GM12891 (cell line): ENCODE measurements around the gene BHMT.
A peak's percentile ranks its signal among the peaks of the same experiment; 100 is the strongest.
"Not testable (repeated sequence)": the region's sequence is repeated elsewhere in the genome, so short reads cannot be mapped to it uniquely, and the experiment has no call there.

Experiments used
- DNase-seq: peaks from one replicate; pipeline ENCODE4 v3.0.0; 2011; ENCODE audit warnings: low spot score; ENCODE audit not compliant: insufficient read length
- FAIRE-seq: peaks from 2 replicates; lab custom pipeline; 2011; peaks lifted over from hg19 to GRCh38; lab: Jason Lieb, UNC
- PAX5 ChIP-seq: IDR thresholded peaks from 2 replicates; pipeline ENCODE4 v1.6.1; 2011; ENCODE audit warnings: low read length, moderate library complexity, mild to moderate bottlenecking; ENCODE audit not compliant: insufficient read depth, severe bottlenecking
- POLR2A ChIP-seq: IDR thresholded peaks from 2 replicates; pipeline ENCODE4 v1.6.1; 2011; ENCODE audit warnings: low read depth, low read length, control low read depth
- POLR2AphosphoS5 ChIP-seq: IDR thresholded peaks from 2 replicates; pipeline ENCODE4 v1.6.1; 2011; ENCODE audit warnings: low read depth, low read length, control low read depth
- POU2F2 ChIP-seq: IDR thresholded peaks from 2 replicates; pipeline ENCODE4 v1.6.1; 2011; ENCODE audit warnings: low read depth, mild to moderate bottlenecking, control low read depth, low read length, moderate library complexity
- SPI1 ChIP-seq: IDR thresholded peaks from 2 replicates; pipeline ENCODE4 v1.6.1; 2011; ENCODE audit warnings: low read depth, low read length, control low read depth
- TAF1 ChIP-seq: IDR thresholded peaks from 2 replicates; pipeline ENCODE4 v1.6.1; 2011; ENCODE audit warnings: low read depth, low read length, control low read depth

Gene BHMT

DNA sequence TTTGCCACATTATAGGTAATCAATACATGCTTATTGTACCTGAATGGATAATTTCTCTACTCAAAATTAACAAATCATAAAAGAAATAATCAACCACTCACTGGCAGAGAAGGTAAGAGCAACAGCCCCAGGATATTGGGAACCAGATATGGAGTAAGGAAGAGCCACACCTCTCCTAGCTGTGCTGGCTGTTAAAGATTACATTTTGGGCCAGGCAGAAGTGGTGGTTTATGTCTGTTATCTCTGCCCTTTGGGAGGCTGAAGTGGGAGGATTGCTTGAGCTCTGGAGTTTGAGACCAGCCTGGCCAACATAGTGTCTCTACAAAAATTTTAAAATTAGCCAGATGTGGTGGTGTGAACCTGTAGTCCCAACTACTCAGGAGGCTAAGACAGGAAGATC, 56.4 kb downstream of the BHMT start:
- FAIRE-seq: no peak
- no peak for TF ChIP-seq POLR2AphosphoS5
- no peak for TF ChIP-seq TAF1
- TF ChIP-seq POLR2A: no peak
- TF ChIP-seq SPI1: no peak
- TF ChIP-seq PAX5: no peak
- TF ChIP-seq POU2F2: no peak
- no peak for DNase-seq

DNA sequence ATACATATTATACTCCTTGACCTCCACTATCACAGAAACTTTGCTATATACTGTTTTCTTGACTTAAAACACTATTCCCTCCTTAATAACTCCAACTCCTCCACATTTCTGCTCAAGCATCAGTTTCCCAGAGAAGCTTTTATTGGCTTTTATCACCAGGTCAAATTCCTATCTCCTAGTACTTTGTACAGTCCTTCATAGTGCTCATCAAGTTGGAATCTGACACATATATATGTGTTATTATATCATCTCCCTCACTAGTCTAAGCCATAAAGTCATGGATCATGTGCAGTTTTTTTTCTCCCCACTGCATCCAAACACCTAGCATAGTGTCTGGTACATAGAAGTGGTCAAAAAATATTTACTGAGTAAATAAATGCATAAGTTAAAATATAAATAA, 59.1 kb downstream of the BHMT start:
- TF ChIP-seq SPI1: no peak
- no peak for TF ChIP-seq POU2F2
- no peak for TF ChIP-seq PAX5
- TF ChIP-seq TAF1: no peak
- DNase-seq (no peak), FAIRE-seq (no peak)

GRCh38 chr5:79171635-79172245, 60.1 kb downstream of the BHMT start:
- no peak for FAIRE-seq
- DNase-seq: no peak
- TF ChIP-seq TAF1: no peak
- TF ChIP-seq POLR2AphosphoS5: no peak
- TF ChIP-seq PAX5: no peak
- TF ChIP-seq POU2F2: no peak
- TF ChIP-seq SPI1: no peak
- TF ChIP-seq POLR2A: no peak

GRCh38 chr5:79172269-79172668, 60.7 kb downstream of the BHMT start:
- DNase-seq (no peak), FAIRE-seq (no peak)
- no peak for TF ChIP-seq PAX5
- no peak for TF ChIP-seq SPI1
- no peak for TF ChIP-seq TAF1
- no peak for TF ChIP-seq POU2F2
- TF ChIP-seq POLR2AphosphoS5: no peak

GRCh38 chr5:79173626-79174025, 62.0 kb downstream of the BHMT start:
- no peak for FAIRE-seq
- no peak for DNase-seq
- TF ChIP-seq POLR2A: no peak
- no peak for TF ChIP-seq PAX5
- TF ChIP-seq SPI1: no peak

DNA sequence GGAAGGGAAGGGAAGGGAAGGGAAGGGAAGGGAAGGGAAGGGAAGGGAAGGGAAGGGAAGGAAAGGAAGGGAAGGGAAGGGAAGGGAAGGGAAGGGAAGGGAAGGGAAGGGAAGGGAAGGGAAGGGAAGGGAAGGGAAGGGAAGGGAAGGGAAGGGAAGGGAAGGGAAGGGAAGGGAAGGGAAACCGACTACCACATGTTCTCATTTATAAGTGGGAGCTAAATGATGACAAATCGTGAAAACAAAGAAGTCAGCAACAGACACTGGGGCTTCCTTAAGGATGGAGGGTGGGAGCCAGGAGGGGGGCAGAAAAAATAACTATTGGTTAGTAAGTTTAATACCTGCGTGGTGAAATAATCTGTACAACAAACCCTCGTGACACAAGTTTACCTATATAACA, 68.8 kb downstream of the BHMT start:
- FAIRE-seq, DNase-seq: not testable (repeated sequence)

DNA sequence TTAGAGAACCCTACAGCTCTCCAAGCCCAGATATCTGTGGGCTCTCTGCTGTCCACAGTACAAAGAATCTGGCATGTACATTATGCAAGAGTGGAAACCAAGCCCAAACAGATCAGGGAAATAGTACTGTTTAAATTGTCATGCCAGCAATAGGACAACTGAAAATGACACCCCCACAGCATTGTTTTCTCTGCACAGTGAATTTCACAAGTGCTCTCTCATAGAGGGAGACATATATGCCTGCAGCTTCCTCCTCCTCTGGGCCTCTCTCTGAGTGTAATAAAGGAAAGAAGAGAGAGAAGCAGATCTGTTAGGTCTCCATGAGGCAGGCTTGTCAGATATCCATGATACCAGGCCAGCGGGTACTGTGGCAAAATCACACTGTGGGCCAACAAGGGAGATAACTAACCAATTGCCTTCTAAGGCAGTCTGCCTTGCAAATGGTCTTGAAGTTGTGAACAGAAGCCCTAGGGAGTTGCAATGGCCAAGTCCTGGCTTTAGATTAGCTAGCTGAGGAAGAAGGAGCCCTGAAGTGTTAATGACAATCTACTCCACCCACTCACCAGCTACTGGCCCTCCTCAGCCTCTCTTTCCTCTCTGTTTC, 69.9 kb downstream of the BHMT start:
- FAIRE-seq: peak; percentile 57
- no peak for DNase-seq
- TF ChIP-seq PAX5 (no peak), POU2F2 (no peak), TAF1 (no peak)
